ENCODE measurements around the gene NPIPA1. TPM values are rescaled to one million over a fixed set of nuclear protein-coding genes. Genes with fewer than 3 reads are reported as not detected.
"Not testable (repeated sequence)": the region's sequence is repeated elsewhere in the genome, so short reads cannot be mapped to it uniquely, and the experiment has no call there.

NPIPA1 gene
- total RNA-seq, 1 donor from 2014 or later = 101 TPM

GRCh38 chr16:14976971-14977736 is 39.9 kb downstream of the NPIPA1 start:
- intact Hi-C loops (cut with micrococcal nuclease) = not testable (repeated sequence)

GRCh38 chr16:14978281-14978680 is 41.0 kb downstream of the NPIPA1 start:
- intact Hi-C loops (cut with micrococcal nuclease) = not testable (repeated sequence)

- intact Hi-C loops (cut with micrococcal nuclease) = not testable (repeated sequence)
Measured at GRCh38 chr16:14978908-14979307, 41.7 kb downstream of the NPIPA1 start.

- intact Hi-C loops (cut with micrococcal nuclease) = not testable (repeated sequence)
Measured at GRCh38 chr16:14981234-14981633, 44.0 kb downstream of the NPIPA1 start.

GRCh38 chr16:14982521-14982920 is 45.3 kb downstream of the NPIPA1 start:
- intact Hi-C loops (cut with micrococcal nuclease) = not testable (repeated sequence)

- intact Hi-C loops (cut with micrococcal nuclease) = not testable (repeated sequence)
Measured at GRCh38 chr16:14988092-14988491, 50.8 kb downstream of the NPIPA1 start.

- intact Hi-C loops (cut with micrococcal nuclease) = not testable (repeated sequence)
Measured at GRCh38 chr16:14988661-14989191, 51.5 kb downstream of the NPIPA1 start.

GRCh38 chr16:14989291-14990281 is 52.3 kb downstream of the NPIPA1 start:
- intact Hi-C loops (cut with micrococcal nuclease) = not testable (repeated sequence)

- intact Hi-C loops (cut with micrococcal nuclease) = not testable (repeated sequence)
Measured at GRCh38 chr16:14993277-14994151, 56.3 kb downstream of the NPIPA1 start.

GRCh38 chr16:14996702-14997101 is 59.5 kb downstream of the NPIPA1 start:
- intact Hi-C loops (cut with micrococcal nuclease) = not testable (repeated sequence)

GRCh38 chr16:14998300-14998699 is 61.1 kb downstream of the NPIPA1 start:
- intact Hi-C loops (cut with micrococcal nuclease) = not testable (repeated sequence)

GRCh38 chr16:14999845-15000244 is 62.6 kb downstream of the NPIPA1 start:
- intact Hi-C loops (cut with micrococcal nuclease) = not testable (repeated sequence)

Other genes starting within 250 kb of the NPIPA1 start
- not detected in 2 replicates for gene PLA2G10, start 243.1 kb upstream of the NPIPA1 start, total RNA-seq
- 2.5 and 2.9 TPM in 2 replicates for gene NPIPA3, start 234.0 kb upstream of the NPIPA1 start, total RNA-seq
- 5.8 and 7.7 TPM in 2 replicates for gene NPIPA2, start 194.9 kb upstream of the NPIPA1 start, total RNA-seq
- 60.7 and 65.0 TPM in 2 replicates for gene NOMO1, start 103.7 kb upstream of the NPIPA1 start, total RNA-seq
- gene PDXDC1, start 37.6 kb downstream of the NPIPA1 start, total RNA-seq = 48.7 and 54.5 TPM in 2 replicates
- 37.1 and 41.3 TPM in 2 replicates for gene NTAN1, start 118.6 kb downstream of the NPIPA1 start, total RNA-seq
- 32.5 and 33.2 TPM in 2 replicates for gene RRN3, start 156.8 kb downstream of the NPIPA1 start, total RNA-seq

Measured in T-helper 2 cell treated with Interferon-gamma antibody and Interleukin-4, amounts not matched to agents 100 ng/mL and 5 ng/mL, for 36 hours (primary cell).